ENCODE data around the gene PLEKHM3. TPM values are rescaled to one million over a fixed set of nuclear protein-coding genes. Genes with fewer than 3 reads are reported as not detected.

The PLEKHM3 gene
- total and polyA plus RNA-seq, 2 of the 13 experiments (the other 11 are each of a cell fraction or from before 2014, with no cell fraction given): 4.5 to 4.7 TPM

- TF ChIP-seq ZNF597 (CRISPR knock-in tag; IDR thresholded peaks at IDR 0.05) (no peak), UBTF (CRISPR knock-in tag; IDR thresholded peaks at IDR 0.05) (no peak; the same call in 1 of the 2 replicates), GTF2F1 (IDR thresholded peaks at IDR 0.05; ENCODE audit: low read length) (no peak), ZNF367 (CRISPR knock-in tag; IDR thresholded peaks at IDR 0.05; ENCODE audit: borderline replicate concordance) (no peak), ZZZ3 (CRISPR knock-in tag; IDR thresholded peaks at IDR 0.05; ENCODE audit: borderline replicate concordance) (no peak), ZEB1 (IDR thresholded peaks at IDR 0.05; ENCODE audit: insufficient replicate concordance, low read depth) (no peak), ZNF10 (CRISPR knock-in tag; IDR thresholded peaks at IDR 0.05; ENCODE audit: borderline replicate concordance, low read depth) (no peak), CBX1 (IDR thresholded peaks at IDR 0.05; ENCODE audit: low read depth) (no peak), RXRA (CRISPR knock-in tag; IDR thresholded peaks at IDR 0.05) (peak; percentile 68; the same call in 1 of the 2 replicates), SAFB2 (CRISPR knock-in tag; IDR thresholded peaks at IDR 0.05; ENCODE audit: borderline replicate concordance, low read depth) (no peak), ZNF687 (CRISPR knock-in tag; IDR thresholded peaks at IDR 0.05) (no peak), ZFYVE20 (CRISPR knock-in tag; IDR thresholded peaks at IDR 0.05; ENCODE audit: borderline replicate concordance, low read depth) (no peak), NPAS2 (CRISPR knock-in tag; IDR thresholded peaks at IDR 0.05; ENCODE audit: borderline replicate concordance) (no peak)
- TF ChIP-seq, protein P1, sequence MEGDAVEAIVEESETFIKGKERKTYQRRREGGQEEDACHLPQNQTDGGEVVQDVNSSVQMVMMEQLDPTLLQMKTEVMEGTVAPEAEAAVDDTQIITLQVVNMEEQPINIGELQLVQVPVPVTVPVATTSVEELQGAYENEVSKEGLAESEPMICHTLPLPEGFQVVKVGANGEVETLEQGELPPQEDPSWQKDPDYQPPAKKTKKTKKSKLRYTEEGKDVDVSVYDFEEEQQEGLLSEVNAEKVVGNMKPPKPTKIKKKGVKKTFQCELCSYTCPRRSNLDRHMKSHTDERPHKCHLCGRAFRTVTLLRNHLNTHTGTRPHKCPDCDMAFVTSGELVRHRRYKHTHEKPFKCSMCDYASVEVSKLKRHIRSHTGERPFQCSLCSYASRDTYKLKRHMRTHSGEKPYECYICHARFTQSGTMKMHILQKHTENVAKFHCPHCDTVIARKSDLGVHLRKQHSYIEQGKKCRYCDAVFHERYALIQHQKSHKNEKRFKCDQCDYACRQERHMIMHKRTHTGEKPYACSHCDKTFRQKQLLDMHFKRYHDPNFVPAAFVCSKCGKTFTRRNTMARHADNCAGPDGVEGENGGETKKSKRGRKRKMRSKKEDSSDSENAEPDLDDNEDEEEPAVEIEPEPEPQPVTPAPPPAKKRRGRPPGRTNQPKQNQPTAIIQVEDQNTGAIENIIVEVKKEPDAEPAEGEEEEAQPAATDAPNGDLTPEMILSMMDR (CRISPR knock-in tag; IDR thresholded peaks at IDR 0.05): no peak
These were observed 178.1 kb downstream of the PLEKHM3 start (continued) for GRCh38 chr2:207847098-207847806.

Measured in HepG2 (cell line).